ENCODE results near the gene INTS11.

INTS11 gene

DNA sequence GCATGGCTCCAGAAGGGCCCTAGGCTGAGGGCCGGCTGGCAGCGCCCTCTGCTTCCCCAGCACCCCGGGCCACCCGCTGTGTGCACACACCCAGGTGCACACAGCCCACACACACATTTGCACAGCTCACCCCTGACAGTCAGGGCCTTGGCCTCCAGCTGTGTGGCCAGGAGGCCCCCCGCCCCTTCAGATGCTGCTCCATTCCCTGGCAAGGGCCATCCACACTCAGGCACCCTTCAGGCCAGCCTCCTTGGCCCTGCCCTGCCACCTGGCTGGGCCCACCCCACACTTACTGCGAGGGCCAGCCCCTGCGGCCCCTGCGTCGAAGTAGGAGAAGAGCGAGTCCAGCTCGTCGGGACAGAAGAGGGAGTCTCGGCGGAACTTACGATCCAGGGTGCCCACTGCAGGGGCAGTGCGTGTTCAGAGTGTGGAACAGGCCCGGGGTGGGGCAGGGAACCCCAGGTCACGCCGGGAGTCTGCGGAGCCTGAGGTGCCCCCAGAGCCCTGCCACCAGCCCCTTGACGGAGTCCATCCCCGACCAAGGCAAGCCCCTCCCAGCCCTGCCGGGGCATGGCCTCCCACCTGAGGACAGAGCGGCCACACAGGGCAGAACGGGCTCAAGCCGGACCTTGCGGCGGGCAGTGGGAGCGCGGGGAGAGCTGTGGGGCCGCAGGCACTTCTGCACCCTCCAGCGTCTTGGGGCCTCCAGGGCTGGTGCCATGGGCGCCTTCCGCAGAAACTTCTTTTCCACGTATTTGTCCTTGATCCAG is 29.1 kb downstream of the INTS11 start:
- no peak overlapping the region for H3K4me3 ChIP-seq
- peaks cover 0 to 13% of the 10 kb centered on the region in 2 donors for H3K27me3 ChIP-seq
- TF ChIP-seq, protein P1, sequence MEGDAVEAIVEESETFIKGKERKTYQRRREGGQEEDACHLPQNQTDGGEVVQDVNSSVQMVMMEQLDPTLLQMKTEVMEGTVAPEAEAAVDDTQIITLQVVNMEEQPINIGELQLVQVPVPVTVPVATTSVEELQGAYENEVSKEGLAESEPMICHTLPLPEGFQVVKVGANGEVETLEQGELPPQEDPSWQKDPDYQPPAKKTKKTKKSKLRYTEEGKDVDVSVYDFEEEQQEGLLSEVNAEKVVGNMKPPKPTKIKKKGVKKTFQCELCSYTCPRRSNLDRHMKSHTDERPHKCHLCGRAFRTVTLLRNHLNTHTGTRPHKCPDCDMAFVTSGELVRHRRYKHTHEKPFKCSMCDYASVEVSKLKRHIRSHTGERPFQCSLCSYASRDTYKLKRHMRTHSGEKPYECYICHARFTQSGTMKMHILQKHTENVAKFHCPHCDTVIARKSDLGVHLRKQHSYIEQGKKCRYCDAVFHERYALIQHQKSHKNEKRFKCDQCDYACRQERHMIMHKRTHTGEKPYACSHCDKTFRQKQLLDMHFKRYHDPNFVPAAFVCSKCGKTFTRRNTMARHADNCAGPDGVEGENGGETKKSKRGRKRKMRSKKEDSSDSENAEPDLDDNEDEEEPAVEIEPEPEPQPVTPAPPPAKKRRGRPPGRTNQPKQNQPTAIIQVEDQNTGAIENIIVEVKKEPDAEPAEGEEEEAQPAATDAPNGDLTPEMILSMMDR (IDR thresholded peaks at IDR 0.05), result no peak
- no peak for DNase-seq
- H3K36me3 ChIP-seq, result peaks cover 3 to 66% (median 28%) of the 10 kb centered on the region in 3 donors
- peaks cover 0 to 21% (median 7%) of the 10 kb centered on the region in 4 donors for H3K4me1 ChIP-seq
- no peaks in the 10 kb centered on the region for H3K9me3 ChIP-seq
- intact Hi-C loops (cut with DNase I; ENCODE audit: low total_unique reads), result no loop called here
- no peak overlapping the region for H3K27ac ChIP-seq

DNA sequence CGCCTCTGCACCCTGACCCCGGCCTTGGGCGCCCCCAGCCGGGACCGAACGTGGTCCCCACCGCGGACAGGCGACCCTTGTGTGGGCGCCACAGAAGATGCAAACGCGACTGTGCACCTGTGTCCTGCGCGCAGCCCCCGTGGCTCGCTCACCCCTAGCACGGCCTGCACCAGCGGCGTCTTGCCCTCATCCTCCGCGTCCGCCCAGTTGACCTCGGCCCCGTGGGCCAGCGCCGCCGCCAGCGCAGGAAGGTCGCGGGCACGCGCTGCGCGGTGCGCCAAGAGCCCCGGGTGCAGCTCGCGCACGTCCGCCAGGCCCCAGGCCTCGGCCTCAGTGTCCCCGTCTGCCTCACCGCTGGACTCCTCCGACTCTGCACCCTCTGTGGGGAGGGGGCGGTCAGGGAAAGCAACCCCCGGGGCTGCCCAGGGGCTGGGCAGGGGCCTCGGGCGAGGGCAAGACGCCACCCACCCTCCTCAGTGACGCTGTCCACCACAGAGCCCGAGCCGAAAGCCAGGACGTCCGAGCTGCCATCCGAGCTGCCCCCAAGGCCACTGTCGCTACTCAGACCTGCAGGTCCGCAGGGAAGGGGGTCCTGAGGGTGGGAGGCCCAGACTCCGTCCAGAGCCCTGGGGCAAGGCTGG is 30.1 kb downstream of the INTS11 start:
- TF ChIP-seq, protein P1 (IDR thresholded peaks at IDR 0.05), result no peak
- H3K4me1 ChIP-seq, result peaks cover 0 to 25% (median 7%) of the 10 kb centered on the region in 4 donors
- H3K27me3 ChIP-seq, result peaks cover 0 to 16% of the 10 kb centered on the region in 2 donors
- no peak overlapping the region for H3K27ac ChIP-seq
- no peak for DNase-seq
- H3K36me3 ChIP-seq, result peaks cover 3 to 56% (median 28%) of the 10 kb centered on the region in 3 donors
- H3K4me3 ChIP-seq, result no peak overlapping the region
- intact Hi-C loops (cut with DNase I; ENCODE audit: low total_unique reads), result loop anchor here (5.0 kb wide), 1 partner anchor 172 kb away; no protein-coding TSS in a partner anchor
- H3K9me3 ChIP-seq, result no peaks in the 10 kb centered on the region

DNA sequence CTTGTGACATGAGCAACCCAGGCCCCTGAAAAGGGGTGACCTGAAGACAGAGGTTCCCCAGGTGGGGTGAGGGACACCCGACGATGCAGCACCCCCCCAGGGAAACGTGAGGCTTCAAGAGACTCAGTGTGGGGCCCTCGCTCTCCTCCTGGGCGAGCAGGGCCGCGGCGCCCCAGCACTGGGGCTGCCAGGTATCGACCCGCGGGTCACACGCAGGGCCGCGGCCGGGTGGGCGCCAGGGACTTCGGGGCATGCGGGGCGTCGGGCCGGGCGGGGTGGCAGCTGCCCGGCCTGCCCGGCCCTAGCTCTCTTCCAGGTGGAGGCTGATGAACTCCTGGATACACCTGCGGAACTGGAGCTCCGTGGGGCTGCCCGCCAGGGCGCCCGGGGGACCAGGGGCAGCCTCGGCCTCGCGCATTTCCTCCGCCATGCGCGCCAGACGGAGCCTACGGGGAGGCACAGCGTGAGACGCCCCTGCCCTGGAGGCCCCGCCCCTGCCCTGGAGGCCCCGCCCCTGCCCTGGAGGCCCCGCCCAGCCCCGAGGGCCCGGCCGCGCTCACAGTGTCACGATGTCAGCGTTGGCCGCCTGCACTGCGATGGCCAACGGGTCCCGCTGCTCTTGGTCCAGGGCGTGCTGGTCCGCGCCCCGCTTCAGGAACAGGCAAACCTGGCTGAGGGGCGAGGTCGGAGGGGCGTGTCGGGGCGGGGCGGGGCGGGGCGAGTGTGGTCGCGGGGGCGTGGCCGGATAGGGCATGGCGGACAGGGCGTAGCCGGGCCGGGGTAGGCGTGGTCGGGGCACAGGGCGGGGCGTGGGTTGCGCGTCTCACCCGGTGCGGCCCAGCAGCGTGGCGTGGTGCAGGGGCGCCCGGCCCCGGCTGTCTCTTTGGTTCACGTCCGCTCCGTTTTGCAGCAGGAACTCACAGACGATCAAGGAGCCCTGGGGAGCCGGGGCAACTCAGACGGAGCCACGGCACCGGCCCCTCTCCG is 30.9 kb downstream of the INTS11 start:
- Histone ChIP-seq H3K9me3 (no peaks in the 10 kb centered on the region), H3K4me1 (peaks cover 0 to 25% (median 7%) of the 10 kb centered on the region in 4 donors), H3K4me3 (no peak overlapping the region), H3K36me3 (peaks cover 3 to 48% (median 28%) of the 10 kb centered on the region in 3 donors), H3K27ac (no peak overlapping the region), H3K27me3 (peaks cover 0 to 16% of the 10 kb centered on the region in 2 donors)
- TF ChIP-seq, protein P1 (IDR thresholded peaks at IDR 0.05), result no peak
- no peak for DNase-seq
- intact Hi-C loops (cut with DNase I; ENCODE audit: low total_unique reads), result loop anchor here (5.0 kb wide), 1 partner anchor 171 kb away; no protein-coding TSS in a partner anchor

DNA sequence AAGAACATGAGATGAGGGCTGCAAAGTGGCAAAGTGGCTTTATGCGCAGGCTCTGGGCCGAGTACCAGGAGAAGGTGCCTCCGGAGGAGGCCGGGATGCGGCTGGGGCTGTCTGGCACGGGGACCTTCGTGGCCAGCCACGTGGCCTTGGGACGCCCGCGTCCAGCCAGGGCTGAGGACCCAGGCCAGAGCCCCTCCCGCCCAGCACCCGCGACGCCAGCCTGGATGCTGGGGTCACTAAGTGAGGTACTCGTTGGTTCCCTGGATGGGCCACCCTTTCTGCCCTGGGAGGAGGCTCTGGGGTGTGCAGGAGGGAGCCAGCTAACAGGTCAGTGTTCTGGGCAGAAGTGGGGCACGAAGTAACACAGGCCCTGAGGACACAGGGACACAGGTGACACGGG is 31.6 kb downstream of the INTS11 start:
- Histone ChIP-seq H3K4me3 (no peak overlapping the region), H3K27ac (no peak overlapping the region), H3K4me1 (peaks cover 0 to 25% (median 7%) of the 10 kb centered on the region in 4 donors), H3K27me3 (peaks cover 0 to 18% of the 10 kb centered on the region in 2 donors), H3K36me3 (peaks cover 3 to 43% (median 28%) of the 10 kb centered on the region in 3 donors), H3K9me3 (no peaks in the 10 kb centered on the region)
- DNase-seq, result no peak
- intact Hi-C loops (cut with DNase I; ENCODE audit: low total_unique reads), result loop anchor here (5.0 kb wide), 1 partner anchor 171 kb away; no protein-coding TSS in a partner anchor
- TF ChIP-seq, protein P1 (IDR thresholded peaks at IDR 0.05), result no peak

DNA sequence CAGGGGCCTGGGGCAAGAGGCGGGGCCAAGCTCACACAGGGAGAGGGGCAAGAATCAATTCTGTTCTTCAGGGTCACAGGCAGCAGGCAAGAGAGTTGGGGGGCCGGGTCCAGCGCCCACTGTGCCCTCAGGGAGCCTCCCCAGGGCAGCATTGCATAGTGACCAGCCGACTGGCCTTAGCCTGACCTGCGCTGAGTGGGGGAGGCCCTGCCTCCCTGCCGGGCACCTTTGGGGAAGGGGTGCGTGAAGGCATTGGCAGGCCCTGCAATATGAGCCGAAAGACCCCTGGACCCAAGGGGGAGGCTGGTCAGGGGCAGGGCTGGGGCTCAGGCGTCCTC is 32.0 kb downstream of the INTS11 start:
- intact Hi-C loops (cut with DNase I; ENCODE audit: low total_unique reads), result loop anchor here (5.0 kb wide), 1 partner anchor 170 kb away; no protein-coding TSS in a partner anchor
- Histone ChIP-seq H3K9me3 (no peaks in the 10 kb centered on the region), H3K27me3 (peaks cover 0 to 22% of the 10 kb centered on the region in 2 donors), H3K27ac (no peak overlapping the region), H3K4me3 (no peak overlapping the region), H3K36me3 (peaks cover 0 to 39% (median 24%) of the 10 kb centered on the region in 3 donors), H3K4me1 (peaks cover 0 to 25% (median 7%) of the 10 kb centered on the region in 4 donors)
- DNase-seq, result no peak
- TF ChIP-seq, protein P1 (IDR thresholded peaks at IDR 0.05), result no peak
